Suppressor macrophage (primary cell): ENCODE measurements around the gene LTK.

Experiments
- DNase-seq, 4 experiments: peaks; one replicate each; pipeline ENCODE4 v3.0.0-alpha.2; 2020 to 2022

Gene LTK

DNA sequence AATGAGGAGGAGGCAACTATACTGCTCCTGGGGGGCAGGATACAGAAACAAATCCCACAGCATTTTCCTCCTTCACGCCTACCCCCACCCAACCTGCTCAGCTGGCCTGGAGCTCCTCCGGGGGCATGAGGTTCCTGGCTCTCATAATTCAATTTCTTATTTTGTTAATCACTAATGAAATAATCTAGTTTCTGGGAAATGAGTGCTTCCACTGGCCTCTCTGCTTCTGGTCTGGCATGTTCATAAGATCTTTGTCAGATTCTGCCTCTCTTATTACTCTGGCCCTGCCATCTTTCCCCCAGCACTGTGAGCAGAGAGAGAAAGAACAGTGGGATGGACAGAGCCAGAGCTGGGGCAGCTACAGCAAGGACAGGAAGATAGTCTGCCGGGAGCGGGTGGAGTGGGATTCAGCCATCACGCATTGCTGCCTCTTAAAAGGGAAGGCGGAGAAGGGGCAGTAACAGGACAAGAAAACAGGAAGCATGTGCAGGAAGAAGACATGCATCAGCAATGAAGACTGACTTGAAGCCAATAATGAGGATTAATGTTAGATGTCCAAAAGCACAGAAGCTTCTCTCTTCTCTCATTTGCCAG, 16.8 kb upstream of the LTK start:
- peak; percentile 15 to 52 (median 49) for DNase-seq

DNA sequence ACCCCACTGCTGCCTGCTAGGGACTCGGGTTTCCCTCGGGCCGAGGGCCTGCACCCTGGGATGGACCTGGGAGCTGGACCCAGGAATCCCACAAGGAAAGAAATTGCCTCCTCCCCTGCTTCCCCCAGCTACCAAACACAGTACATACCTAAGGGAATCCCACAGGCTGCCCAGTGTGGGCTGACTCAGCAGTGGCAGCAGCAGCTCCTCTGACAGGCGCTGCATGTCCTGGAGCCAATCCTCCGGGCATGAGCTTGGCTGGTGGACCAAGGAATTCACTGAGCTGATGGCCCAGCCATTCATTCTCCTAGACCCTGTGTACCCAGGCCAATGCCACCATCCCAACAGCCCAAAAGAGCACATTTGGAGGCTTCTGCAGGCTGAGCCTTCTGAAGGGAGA, 9.5 kb upstream of the LTK start:
- DNase-seq: no peak

DNA sequence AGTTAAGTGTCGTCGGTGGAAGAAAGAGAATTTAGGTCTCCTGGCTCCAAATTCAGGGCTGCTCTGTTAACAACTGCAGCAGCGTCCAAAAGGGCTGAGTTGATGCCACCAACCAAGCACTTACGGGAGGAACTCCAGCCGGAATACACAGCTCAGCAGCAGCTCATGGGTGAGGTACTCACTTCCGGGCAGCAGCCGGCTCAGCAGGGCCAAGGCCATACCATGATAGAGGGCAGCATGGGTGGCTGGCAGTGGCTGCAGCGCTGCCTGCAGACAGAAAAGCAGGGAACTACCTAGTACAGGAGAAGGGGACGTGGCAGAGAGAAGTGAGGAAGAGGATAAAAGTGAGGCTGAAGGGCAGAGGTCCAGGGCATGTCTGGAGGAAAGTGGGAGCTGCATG, 8.0 kb upstream of the LTK start:
- DNase-seq: no peak

DNA sequence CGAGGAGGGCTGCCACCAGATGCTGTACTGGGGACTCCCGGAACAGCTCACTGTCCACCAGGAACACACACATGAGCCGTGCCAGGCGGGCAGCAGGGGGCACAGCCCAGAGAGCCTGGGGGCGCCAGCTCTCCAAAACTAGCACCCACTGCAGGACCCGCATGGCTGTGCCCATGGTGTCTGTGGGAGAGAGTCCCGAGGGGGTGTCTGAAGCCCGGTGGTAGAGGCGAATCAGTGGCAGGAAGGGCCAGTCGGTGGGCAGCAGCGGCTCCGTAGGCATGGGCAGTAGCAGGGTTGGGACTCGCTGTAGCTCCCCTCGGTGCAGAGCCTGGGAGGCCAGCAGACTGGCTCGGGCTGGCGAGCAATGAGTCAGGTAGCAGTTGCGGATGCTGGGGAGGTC, 7.0 kb upstream of the LTK start:
- DNase-seq: no peak

DNA sequence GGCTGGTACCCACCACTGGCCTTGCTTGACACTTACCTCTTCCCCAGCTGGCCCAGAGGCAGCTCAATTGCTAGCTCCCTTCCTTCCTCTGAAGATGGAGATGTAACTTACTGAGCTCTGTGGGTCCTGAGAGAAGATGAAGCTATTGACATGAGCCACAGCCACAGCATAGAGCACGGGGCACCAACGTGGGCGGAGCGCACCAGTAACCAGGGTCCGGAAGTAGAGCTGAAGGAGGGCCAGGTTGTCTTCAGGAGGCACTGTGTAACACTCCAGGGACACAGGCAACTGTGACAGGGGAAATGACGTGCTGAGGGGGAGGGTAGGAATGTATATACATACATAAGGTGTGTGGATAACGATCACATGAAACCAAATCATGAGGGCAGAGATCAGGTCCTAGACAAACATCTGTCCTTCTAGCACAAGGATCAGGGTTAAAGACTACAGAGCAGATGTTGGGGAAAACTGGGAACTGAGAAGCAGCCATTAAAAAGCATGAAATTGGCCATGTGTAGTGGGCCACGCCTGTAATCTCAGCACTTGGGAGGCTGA, 4.3 kb upstream of the LTK start:
- DNase-seq: no peak

DNA sequence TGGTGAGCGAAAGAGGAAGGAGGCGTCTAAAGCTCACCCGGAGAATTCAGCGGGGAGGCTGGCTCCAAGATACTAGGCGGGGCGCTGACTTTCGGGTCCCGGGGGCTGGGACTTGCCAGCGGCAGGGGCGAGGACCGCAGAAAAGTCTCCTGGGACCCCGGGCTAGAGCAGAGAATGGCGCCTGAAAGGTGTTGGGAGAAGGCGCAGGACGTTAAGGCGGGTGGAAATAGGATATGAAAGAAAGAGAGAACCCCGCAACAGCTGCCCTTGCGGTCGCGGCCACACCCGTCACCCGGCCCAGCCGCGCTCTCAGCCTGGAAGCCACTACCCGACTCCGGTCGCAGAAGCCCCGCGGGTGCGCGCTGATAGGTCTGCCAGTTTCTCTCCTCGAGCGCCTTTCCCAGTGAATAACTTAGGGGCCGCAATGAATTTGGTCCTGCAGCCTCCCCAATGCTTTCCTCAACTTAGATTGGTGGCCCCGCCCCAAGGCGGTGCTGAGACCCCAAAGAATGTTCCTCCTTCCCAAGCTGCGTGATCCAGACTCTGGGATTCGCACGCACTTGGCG, 604 bp downstream of the LTK start:
- DNase-seq: peak in 3 of 4 experiments; percentile 37 to 60 (median 45)

DNA sequence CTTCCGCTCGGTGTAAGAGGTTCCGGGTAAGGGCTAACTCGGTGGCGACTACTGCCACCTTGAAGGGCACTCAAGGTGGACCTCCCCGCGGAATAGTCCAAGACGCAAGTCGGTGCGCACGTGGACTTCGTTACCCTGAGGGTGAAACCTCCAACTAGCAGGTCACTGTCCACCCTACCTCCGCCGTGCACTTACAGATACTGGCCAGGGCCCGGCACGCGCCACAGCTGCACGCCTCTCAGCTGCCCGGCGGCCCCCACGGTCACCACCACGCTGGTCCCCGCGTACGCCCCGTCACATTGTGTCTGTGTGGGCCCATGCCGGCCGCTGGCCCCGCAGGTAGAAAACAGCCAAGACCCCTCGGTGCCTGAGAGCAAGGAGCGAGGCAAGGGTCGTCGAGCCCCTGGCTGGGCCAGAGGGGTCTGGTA, 1.1 kb downstream of the LTK start:
- DNase-seq: peak in 1 of 4 experiments; percentile 5

DNA sequence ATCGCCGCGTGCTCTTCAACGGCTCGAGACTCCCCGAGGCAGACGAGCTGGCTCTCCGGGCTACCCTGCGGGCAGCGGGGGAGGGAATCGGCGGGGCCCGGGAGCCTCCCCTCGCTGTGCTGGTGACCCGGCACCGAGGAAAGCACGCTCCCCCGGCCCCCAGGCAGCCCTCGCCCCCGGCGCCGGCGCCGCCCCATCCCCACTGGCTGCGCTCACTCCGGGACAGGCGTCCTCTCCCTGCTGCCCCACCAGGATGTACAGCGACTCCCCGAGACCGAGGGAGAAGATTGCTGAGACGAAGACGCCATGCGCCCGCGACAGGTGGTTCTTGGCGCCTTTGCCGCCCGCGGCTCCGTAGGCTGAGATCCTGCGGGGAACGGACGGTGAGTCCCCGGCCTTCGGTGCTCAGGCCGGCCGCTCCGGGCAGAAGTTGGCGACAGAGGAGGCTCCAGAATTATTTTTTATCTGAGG, 1.7 kb downstream of the LTK start:
- peak in 1 of 4 experiments; percentile 14 for DNase-seq

DNA sequence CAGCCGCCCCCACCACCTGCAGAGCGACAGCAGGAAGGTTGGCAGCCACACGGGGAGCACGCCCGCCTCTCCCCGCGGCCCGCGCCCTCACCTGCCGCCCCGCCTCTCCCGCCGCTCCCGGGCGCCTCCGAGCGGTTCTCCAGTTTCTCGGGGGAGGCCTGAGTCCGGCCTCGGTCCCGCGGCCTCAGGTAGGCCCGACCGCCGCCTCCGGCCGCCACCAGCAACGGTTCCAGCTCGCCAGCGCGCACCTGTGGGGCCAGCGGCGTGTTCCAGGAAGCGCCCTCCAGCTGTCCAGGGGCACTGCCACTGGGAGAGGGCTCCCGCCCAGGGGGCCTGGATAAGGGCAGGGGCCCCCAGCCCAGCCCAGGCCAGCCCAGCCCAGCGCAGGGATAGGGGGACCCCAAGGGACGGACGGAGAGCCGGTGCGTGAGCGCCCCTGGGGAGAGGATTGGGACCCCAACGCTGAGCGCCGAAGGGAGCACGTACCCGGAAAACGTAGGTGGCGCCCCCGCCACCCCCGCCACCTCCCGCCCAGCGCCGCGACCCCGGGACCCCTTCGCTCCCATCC, 2.2 kb downstream of the LTK start:
- no peak for DNase-seq

DNA sequence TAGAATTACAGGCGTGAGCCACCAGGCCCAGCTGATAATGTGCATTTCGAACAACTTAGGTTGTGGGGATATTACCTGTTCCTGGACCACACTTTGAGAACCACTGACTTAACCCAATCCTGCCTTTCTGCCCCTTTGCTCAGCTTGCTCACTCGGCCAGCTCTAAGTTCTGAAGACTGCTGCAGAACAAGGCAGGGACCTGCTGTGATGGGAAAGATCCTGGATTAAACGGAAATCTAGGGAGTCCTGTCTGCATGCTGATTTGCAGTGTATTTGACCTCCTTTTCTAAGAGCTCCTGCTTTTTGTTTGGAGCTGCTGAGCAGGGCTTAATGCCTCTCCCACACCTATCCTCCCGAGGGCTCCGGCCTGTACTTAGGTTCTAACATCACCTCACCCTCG, 2.9 kb downstream of the LTK start:
- DNase-seq: no peak

DNA sequence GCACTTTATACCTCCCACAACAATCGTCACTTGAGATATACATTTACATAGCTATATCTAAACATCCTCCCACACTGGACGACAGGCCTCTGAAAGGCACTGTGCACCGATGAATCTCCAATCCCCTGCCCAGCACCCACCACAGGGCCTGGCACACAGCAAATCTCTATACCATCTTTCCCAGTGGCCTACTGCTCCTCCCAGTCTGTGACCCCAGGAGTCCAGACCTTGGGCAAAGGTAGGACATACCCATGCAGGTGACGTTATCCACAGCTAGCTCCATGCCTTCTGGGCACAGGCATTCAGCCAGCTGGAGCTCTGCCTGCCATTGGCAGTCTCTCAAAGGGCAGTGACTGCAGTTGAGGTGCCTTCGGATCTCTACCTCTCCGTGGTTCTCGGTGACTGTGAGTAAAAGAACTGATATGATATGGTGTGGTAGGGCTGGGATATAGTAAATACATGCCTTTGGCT, 5.8 kb downstream of the LTK start:
- DNase-seq: no peak

DNA sequence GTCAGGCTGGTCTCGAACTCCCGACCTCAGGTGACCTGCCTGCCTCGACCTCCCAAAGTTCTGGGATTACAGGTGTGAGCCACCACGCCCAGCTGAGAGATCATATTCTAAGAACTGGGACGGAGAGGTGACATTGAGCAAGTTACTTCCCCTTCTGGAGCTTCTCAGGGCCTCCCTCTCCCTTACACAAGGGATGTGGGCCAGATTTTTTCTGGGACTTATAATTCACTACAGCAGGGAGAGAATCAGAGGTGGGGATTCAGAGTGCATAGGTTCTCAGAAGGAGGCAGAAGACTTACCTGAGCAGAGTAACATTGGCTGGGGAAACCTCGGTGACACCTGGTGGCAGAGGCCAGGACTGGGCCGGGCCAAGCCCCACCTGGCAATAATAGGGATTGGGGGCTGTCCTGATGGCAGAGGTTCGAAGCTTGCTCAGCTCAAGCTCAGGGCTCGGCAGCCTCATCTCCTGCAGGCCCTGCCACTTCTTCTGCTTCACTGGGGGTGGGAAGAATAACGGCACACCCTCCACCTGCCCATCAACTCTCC, 6.8 kb downstream of the LTK start:
- DNase-seq: peak in 3 of 4 experiments; percentile 26 to 30 (median 28)

DNA sequence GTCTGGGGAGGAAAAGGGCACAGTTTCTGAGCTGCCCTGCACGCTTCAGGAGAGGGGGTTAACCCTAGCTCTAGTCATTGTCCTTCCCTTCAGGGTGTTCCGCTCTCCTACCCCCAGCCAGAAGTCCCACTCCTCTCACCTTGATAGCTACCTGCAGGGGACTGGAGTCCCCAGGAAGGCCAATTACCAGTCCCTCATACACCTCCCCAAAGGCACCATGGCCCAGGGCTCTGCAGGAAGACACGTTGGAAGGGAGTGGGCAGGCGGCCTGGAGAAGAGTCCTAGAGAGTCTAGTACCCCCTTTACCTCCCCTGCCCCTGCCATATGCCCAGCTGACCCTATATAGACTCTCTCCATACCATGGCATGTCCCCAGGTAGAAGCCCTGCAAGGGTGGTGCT, 7.9 kb downstream of the LTK start:
- DNase-seq: no peak

DNA sequence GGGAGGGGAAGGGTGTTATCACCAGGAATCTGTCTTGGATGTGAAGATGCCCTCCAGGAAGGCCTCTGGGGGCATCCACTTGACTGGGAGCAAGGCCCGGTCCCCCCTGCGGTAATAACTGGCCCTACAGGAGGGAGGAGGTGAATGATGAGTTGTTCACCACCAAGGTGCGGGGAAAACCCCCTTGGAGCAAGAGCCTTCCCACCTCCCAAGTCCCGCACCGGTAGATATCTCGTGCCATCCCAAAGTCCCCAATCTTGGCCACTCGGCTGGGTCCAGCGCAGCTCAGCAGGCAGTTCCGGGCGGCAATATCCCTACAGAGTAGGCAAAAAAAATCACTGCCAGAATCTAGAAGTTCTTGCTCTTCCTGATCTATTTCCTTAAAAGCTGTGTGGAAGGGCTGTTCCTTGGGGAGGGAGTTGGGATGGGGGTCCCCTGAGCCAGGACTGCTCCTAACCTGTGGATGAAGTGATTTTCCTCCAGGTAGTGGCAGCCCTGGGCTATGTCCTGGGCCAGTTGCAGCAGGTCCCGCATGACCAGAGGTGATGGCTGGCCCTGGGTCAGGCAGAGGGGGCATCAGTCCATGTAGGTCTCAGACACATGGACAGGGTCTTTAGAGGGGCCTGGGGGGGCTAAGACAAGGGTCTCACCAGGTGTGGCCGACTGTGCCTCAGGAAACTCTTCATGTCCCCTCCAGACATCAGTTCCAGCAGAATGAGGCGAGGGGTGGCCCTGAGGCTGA, 8.7 kb downstream of the LTK start:
- DNase-seq: no peak

DNA sequence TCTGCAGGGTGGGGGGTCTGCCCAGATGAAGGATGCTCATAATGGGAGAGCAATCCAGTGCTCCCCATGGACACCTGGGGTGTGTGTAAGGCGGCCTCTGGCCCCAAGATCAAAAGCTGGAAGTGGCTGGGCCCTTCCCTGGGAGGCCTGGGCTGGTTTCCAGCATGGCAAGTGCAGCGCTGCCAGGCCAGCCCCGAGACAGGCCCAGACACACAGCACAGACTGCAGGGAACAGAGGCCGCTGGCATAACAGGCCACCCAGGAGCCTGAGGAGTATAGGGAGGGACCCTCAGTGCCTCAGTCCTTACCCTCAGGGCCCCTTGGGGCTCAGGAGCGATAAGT, 10.0 kb downstream of the LTK start:
- DNase-seq: no peak

DNA sequence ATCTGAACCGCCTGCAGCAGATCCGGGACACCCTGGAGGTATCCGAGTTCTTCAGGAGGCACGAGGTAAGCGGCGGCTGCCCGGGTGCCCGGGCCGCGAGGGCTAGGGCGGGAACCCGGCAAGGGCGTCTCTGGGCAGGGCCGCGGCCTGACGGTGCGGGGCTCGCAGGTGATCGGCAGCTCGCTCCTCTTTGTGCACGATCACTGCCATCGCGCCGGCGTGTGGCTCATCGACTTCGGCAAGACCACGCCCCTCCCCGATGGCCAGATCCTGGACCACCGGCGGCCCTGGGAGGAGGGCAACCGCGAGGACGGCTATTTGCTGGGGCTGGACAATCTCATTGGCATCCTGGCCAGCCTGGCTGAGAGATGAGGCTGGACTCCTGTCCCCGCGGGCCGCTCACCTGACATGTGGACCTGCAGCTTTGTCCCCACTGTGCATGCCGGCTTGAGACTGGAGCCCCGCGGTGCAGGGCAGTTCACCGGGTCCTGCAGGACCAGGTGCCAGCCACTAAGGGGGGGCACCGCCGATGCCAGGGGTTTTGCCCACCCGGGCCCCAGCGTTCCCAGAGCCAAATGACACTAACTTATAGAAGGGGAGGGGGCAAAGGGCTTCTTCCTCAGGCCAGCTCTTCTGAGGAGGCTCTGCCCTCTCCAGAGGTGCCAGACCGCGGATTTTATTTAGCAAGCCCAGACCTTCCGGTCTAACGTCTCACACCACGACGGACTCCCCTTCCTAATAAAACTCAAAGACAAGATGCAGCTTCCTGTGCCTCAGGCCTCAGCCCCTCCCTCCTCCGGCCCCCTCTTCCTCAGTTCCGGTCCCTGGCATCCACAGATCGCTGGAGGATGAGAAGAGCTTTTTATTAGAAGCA, 10.6 kb downstream of the LTK start:
- peak in 1 of 4 experiments; percentile 9 for DNase-seq

DNA sequence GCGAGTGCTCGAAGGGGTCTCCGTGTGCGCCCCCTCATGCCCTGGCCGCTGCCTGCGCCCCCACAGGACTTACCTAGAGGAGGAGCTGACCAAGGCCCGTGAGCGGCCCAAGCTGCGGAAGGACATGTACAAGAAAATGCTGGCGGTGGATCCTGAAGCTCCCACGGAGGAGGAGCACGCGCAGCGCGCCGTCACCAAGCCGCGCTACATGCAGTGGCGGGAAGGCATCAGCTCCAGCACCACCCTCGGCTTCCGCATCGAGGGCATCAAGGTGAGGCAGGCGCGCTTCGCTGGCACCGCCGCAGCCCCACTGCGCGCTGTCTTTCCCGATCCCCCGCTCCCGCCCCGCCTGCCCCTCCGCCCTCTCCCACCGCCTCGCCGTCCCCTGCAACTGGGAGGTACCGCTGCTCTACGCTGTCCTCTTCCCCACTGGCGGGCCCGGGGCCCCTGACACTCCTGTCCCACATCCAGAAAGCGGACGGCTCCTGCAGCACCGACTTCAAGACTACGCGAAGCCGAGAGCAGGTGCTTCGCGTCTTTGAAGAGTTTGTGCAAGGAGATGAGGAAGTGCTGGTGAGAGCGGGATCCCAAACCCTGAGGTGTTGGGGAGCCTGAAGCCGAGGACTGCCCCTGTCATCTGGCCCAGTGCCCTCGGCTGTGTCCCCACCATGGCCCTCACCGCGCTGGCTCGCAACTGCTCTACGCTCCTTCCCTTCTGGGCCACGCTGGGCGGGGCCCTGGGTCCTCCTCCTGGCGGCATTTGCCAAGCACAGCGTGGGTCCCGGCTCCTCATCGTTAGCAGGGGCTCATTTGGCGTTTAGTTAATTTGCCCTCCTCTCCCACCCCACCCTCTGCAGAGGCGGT, 11.5 kb downstream of the LTK start:
- DNase-seq: peak in 3 of 4 experiments; percentile 33 to 60 (median 45)

DNA sequence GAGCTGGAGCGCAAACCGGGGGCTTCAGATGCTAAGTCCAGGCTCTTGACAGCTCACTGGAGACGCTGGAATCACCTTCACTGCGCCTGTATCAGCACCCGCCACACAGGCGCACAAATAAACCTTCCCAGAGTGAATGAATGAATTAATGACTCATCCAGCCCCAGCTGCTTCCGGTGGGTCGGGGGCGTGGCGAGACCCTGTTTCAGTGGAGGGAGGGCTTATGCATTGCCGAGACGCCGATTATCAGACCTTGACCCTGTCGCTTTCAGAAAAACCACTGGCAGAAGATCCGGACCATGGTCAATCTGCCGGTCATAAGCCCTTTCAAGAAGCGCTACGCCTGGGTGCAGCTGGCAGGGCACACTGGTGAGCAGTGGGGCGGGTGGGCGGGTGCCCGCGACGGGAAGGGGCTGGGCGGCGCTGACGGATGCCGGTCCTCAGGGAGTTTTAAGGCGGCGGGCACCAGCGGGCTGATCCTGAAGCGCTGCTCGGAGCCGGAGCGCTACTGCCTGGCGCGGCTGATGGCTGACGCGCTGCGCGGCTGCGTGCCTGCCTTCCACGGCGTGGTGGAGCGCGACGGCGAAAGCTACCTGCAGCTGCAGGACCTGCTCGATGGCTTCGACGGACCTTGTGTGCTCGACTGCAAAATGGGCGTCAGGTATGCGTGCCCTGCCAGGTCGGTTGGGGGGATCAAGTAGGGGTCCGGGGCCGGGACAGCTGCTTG, 12.3 kb downstream of the LTK start:
- DNase-seq: peak in 3 of 4 experiments; percentile 20 to 55 (median 39)

DNA sequence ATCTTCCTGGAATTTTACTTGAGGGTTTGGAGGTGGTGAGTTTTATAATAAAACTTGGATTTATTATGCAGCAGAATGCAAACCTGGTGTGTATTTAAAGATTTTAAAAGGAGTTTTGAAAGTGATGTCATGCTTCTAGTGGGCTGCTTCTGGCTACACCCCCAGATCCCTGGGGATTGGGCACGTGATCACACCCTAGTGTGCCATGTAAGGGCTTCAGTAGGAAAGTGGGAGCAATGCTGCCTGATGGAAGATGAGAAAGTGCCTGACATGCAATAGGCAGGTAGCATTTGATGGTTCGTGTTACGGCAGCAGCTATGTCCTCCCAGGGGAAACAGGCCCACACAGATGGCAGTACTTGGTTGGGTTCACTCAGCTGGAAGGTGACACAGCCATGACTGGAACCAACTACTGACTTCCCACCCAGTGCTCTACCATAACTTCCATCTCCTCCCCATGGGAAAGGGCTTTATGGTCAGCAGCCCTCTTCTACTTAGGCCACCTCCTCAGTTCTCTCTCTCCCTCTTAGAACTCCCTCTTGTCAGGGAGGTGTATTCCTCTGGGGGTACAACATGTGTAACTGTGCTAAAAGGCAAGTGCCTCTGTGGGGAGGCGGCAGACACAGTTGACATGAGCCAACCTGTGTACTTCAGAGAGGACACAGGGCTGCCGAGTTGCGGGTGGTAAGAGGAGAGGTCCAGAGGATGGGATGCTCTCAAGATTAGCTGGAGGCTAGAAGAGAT, 14.3 kb downstream of the LTK start:
- DNase-seq: no peak
